Measurements from ENCODE around the gene TIFAB.

Gene TIFAB

GRCh38 chr5:135457424-135458071 lies 5.4 kb upstream of the TIFAB start:
- DNase-seq, result peak; percentile 82

GRCh38 chr5:135456238-135457099 lies 4.3 kb upstream of the TIFAB start:
- DNase-seq, result peak; percentile 61

- DNase-seq, result no peak
Observed at GRCh38 chr5:135455876-135456237, 3.7 kb upstream of the TIFAB start.

GRCh38 chr5:135454946-135455345 lies 2.8 kb upstream of the TIFAB start:
- peak; percentile 37 for DNase-seq

GRCh38 chr5:135453613-135454012 lies 1.5 kb upstream of the TIFAB start:
- DNase-seq, result no peak

GRCh38 chr5:135451581-135452320 lies 400 bp downstream of the TIFAB start:
- peak; percentile 36 for DNase-seq

GRCh38 chr5:135450952-135451351 lies 1.2 kb downstream of the TIFAB start:
- peak; percentile 19 for DNase-seq

GRCh38 chr5:135450336-135450735 lies 1.8 kb downstream of the TIFAB start:
- peak; percentile 47 for DNase-seq

GRCh38 chr5:135449644-135450043 lies 2.5 kb downstream of the TIFAB start:
- DNase-seq, result peak; percentile 43

GRCh38 chr5:135448791-135449507 lies 3.2 kb downstream of the TIFAB start:
- peak; percentile 48 for DNase-seq

- peak; percentile 83 for DNase-seq
Observed at GRCh38 chr5:135448071-135448739, 3.9 kb downstream of the TIFAB start.

GRCh38 chr5:135447298-135447929 lies 4.7 kb downstream of the TIFAB start, which contains the start of gene DCANP1:
TSS of gene DCANP1 (minus strand) at chr5:135447348. CDS start at chr5:135447108, 240 bp downstream.
- DNase-seq, result peak; percentile 11

- DNase-seq, result peak; percentile 24
Observed at GRCh38 chr5:135446615-135447014, 5.5 kb downstream of the TIFAB start.

GRCh38 chr5:135446206-135446605 lies 5.9 kb downstream of the TIFAB start:
- peak; percentile 27 for DNase-seq

GRCh38 chr5:135445306-135445985 lies 6.7 kb downstream of the TIFAB start:
- peak; percentile 67 for DNase-seq

GRCh38 chr5:135444881-135445280 lies 7.3 kb downstream of the TIFAB start:
- peak; percentile 24 for DNase-seq

- DNase-seq, result peak; percentile 42
Observed at GRCh38 chr5:135444360-135444759, 7.8 kb downstream of the TIFAB start.

GRCh38 chr5:135443161-135443960 lies 8.8 kb downstream of the TIFAB start:
- peak; percentile 59 for DNase-seq

GRCh38 chr5:135442431-135443160 lies 9.6 kb downstream of the TIFAB start:
- DNase-seq, result peak; percentile 50

Measured in islet precursor cell (in vitro differentiated cells).